HG02943 (cell line): ENCODE measurements around the gene CHL1.
A peak's percentile ranks its signal among the peaks of the same experiment; 100 is the strongest.

ENCODE experiments used
- ATAC-seq: cut with Tn5 transposase; IDR thresholded peaks from one replicate; pipeline ENCODE4 v1.9.1; 2021; ENCODE audit warnings: mild to moderate bottlenecking, low read depth, moderate library complexity; ENCODE audit not compliant: unreplicated experiment

CHL1 gene

GRCh38 chr3:278300-279064, 81.9 kb downstream of the CHL1 start:
- peak; percentile 79 for ATAC-seq

- ATAC-seq, result no peak
Measured at GRCh38 chr3:279325-279724, 82.8 kb downstream of the CHL1 start.

GRCh38 chr3:280681-281080, 84.1 kb downstream of the CHL1 start:
- ATAC-seq, result no peak

- ATAC-seq, result no peak
Measured at GRCh38 chr3:284322-284721, 87.8 kb downstream of the CHL1 start.

- no peak for ATAC-seq
Measured at GRCh38 chr3:288417-288816, 91.9 kb downstream of the CHL1 start.

- ATAC-seq, result no peak
Measured at GRCh38 chr3:291028-291427, 94.5 kb downstream of the CHL1 start.

GRCh38 chr3:291646-292436, 95.3 kb downstream of the CHL1 start:
- no peak for ATAC-seq

GRCh38 chr3:294096-294495, 97.5 kb downstream of the CHL1 start:
- no peak for ATAC-seq

- no peak for ATAC-seq
Measured at GRCh38 chr3:294581-294980, 98.0 kb downstream of the CHL1 start.

GRCh38 chr3:295166-295565, 98.6 kb downstream of the CHL1 start:
- ATAC-seq, result no peak

GRCh38 chr3:297585-297984, 101.0 kb downstream of the CHL1 start:
- no peak for ATAC-seq

GRCh38 chr3:299590-300301, 103.2 kb downstream of the CHL1 start:
- no peak for ATAC-seq

- ATAC-seq, result no peak
Measured at GRCh38 chr3:307182-307581, 110.6 kb downstream of the CHL1 start.

GRCh38 chr3:308597-309321, 112.2 kb downstream of the CHL1 start:
- ATAC-seq, result peak; percentile 60

GRCh38 chr3:312160-312733, 115.7 kb downstream of the CHL1 start:
- ATAC-seq, result no peak

- ATAC-seq, result no peak
Measured at GRCh38 chr3:312911-313310, 116.3 kb downstream of the CHL1 start.

GRCh38 chr3:317012-317411, 120.4 kb downstream of the CHL1 start:
- ATAC-seq, result no peak

- ATAC-seq, result no peak
Measured at GRCh38 chr3:318903-319302, 122.3 kb downstream of the CHL1 start.

GRCh38 chr3:324423-324822, 127.9 kb downstream of the CHL1 start:
- ATAC-seq, result no peak

- no peak for ATAC-seq
Measured at GRCh38 chr3:325495-325894, 128.9 kb downstream of the CHL1 start.
